ENCODE results near the gene NFATC3. TPM values are rescaled to one million over a fixed set of nuclear protein-coding genes. Genes with fewer than 3 reads are reported as not detected.

Gene NFATC3
- total RNA-seq, 2 experiments from 2014 or later = 84.8 to 94.4 TPM

GRCh38 chr16:68073902-68074760 lies 11.0 kb upstream of the NFATC3 start:
- peaks cover 87% of the 10 kb centered on the region for H3K4me1 Mint-ChIP-seq (ENCODE audit: low read depth)
- H3K27ac Mint-ChIP-seq = peak overlapping the region; percentile 82
- peak overlapping the region in 1 of 2 donors; percentile 14 for H3K27ac ChIP-seq (ENCODE audit: low read depth in 1 of 2, low read length in 2 of 2)
- peaks cover 29% of the 10 kb centered on the region for H3K36me3 ChIP-seq (ENCODE audit: insufficient read depth, low read length)
- peaks cover 50% of the 10 kb centered on the region for H3K36me3 Mint-ChIP-seq (ENCODE audit: low read depth)
- no peaks in the 10 kb centered on the region for H3K27me3 ChIP-seq (ENCODE audit: control insufficient read depth in 1 of 2, insufficient read depth in 2 of 2, low read length in 2 of 2)
- no peaks in the 10 kb centered on the region for H3K9me3 ChIP-seq (ENCODE audit: control insufficient read depth in 1 of 2, insufficient read depth in 1 of 2, low read length in 2 of 2)
- ChIA-PET CTCF (interaction anchor here (1.3 kb wide), 2 partner anchors 9 to 13 kb away, joined by 3 read pairs; no protein-coding TSS in a partner anchor), POLR2A (interaction anchor here (2.0 to 12.7 kb wide), 3 partner anchors 8 to 138 kb away, joined by 4 to 174 read pairs (median 6); partner anchors contain the start of genes NFATC3 and PSMB10)
- no peak overlapping the region for H3K4me3 ChIP-seq (ENCODE audit: low read length)
- DNase-seq (peak in 1 of 14 experiments; percentile 16), ATAC-seq (ENCODE audit: poor library complexity) (no peak)
- H3K4me3 Mint-ChIP-seq = peak overlapping the region; percentile 75
- no peak for TF ChIP-seq CTCF (IDR thresholded peaks at IDR 0.05)
- intact Hi-C loops (cut with DNase I, micrococcal nuclease) = loop anchor here in 1 of 2 experiments (10.0 kb wide), 1 partner anchor 161 kb away; the partner anchor contains the start of gene ESRP2
- H3K4me1 ChIP-seq (ENCODE audit: insufficient read depth, low read length) = peaks cover 95% of the 10 kb centered on the region
- H3K27me3 Mint-ChIP-seq = no peaks in the 10 kb centered on the region
- H3K9me3 Mint-ChIP-seq = no peaks in the 10 kb centered on the region

GRCh38 chr16:68074850-68075555 lies 10.2 kb upstream of the NFATC3 start:
- CTCF ChIA-PET = interaction anchor here (1.1 to 1.9 kb wide), 3 partner anchors 10 to 258 kb away, joined by 3 to 11 read pairs (median 3); partner anchors contain the start of gene NFATC3
- POLR2A ChIA-PET = interaction anchor here (2.0 to 12.7 kb wide), 3 partner anchors 9 to 139 kb away, joined by 4 to 174 read pairs (median 6); partner anchors contain the start of genes NFATC3 and PSMB10
- Histone ChIP-seq H3K9me3 (ENCODE audit: control insufficient read depth in 1 of 2, insufficient read depth in 1 of 2, low read length in 2 of 2) (no peaks in the 10 kb centered on the region), H3K27me3 (ENCODE audit: control insufficient read depth in 1 of 2, insufficient read depth in 2 of 2, low read length in 2 of 2) (no peaks in the 10 kb centered on the region), H3K27ac (ENCODE audit: low read depth in 1 of 2, low read length in 2 of 2) (peak overlapping the region in 1 of 2 donors; percentile 14), H3K4me3 (ENCODE audit: low read length) (no peak overlapping the region), H3K4me1 (ENCODE audit: insufficient read depth, low read length) (peaks cover 95% of the 10 kb centered on the region), H3K36me3 (ENCODE audit: insufficient read depth, low read length) (peaks cover 29% of the 10 kb centered on the region)
- DNase-seq (peak in 11 of 14 experiments; percentile 24 to 92 (median 48)), ATAC-seq (ENCODE audit: poor library complexity) (peak; percentile 51)
- no peaks in the 10 kb centered on the region for H3K9me3 Mint-ChIP-seq
- no peak for TF ChIP-seq CTCF (IDR thresholded peaks at IDR 0.05)
- peaks cover 87% of the 10 kb centered on the region for H3K4me1 Mint-ChIP-seq (ENCODE audit: low read depth)
- H3K27me3 Mint-ChIP-seq = no peaks in the 10 kb centered on the region
- H3K36me3 Mint-ChIP-seq (ENCODE audit: low read depth) = peaks cover 50% of the 10 kb centered on the region
- peak overlapping the region; percentile 82 for H3K27ac Mint-ChIP-seq
- intact Hi-C loops (cut with DNase I, micrococcal nuclease) = loop anchor here in 1 of 2 experiments (10.0 kb wide), 1 partner anchor 160 kb away; the partner anchor contains the start of gene ESRP2
- H3K4me3 Mint-ChIP-seq = peak overlapping the region; percentile 75

GRCh38 chr16:68075980-68076379 lies 9.2 kb upstream of the NFATC3 start:
- no peaks in the 10 kb centered on the region for H3K27me3 ChIP-seq (ENCODE audit: control insufficient read depth in 1 of 2, insufficient read depth in 2 of 2, low read length in 2 of 2)
- peaks cover 26% of the 10 kb centered on the region for H3K36me3 ChIP-seq (ENCODE audit: insufficient read depth, low read length)
- Mint-ChIP-seq H3K27me3 (no peaks in the 10 kb centered on the region), H3K36me3 (ENCODE audit: low read depth) (peaks cover 48% of the 10 kb centered on the region), H3K4me1 (ENCODE audit: low read depth) (peaks cover 84% of the 10 kb centered on the region), H3K9me3 (no peaks in the 10 kb centered on the region), H3K27ac (peak overlapping the region; percentile 82), H3K4me3 (no peak overlapping the region)
- TF ChIP-seq CTCF (IDR thresholded peaks at IDR 0.05) = no peak
- H3K9me3 ChIP-seq (ENCODE audit: control insufficient read depth in 1 of 2, insufficient read depth in 1 of 2, low read length in 2 of 2) = no peaks in the 10 kb centered on the region
- POLR2A ChIA-PET = interaction anchor here (0.5 to 12.7 kb wide), 3 partner anchors 9 to 74 kb away, joined by 3 to 174 read pairs (median 4); partner anchors contain the start of gene NFATC3
- H3K4me3 ChIP-seq (ENCODE audit: low read length) = no peak overlapping the region
- H3K4me1 ChIP-seq (ENCODE audit: insufficient read depth, low read length) = peaks cover 95% of the 10 kb centered on the region
- CTCF ChIA-PET = interaction anchor here (1.1 to 1.9 kb wide), 2 partner anchors 9 to 259 kb away, joined by 3 to 11 read pairs; partner anchors contain the start of gene NFATC3
- peak overlapping the region in 1 of 2 donors; percentile 14 for H3K27ac ChIP-seq (ENCODE audit: low read depth in 1 of 2, low read length in 2 of 2)
- DNase-seq (no peak), ATAC-seq (ENCODE audit: poor library complexity) (no peak)
- intact Hi-C loops (cut with DNase I, micrococcal nuclease) = loop anchor here in 1 of 2 experiments (10.0 kb wide), 1 partner anchor 159 kb away; the partner anchor contains the start of gene ESRP2
